ENCODE results near the gene CDK9.

Gene CDK9

GRCh38 chr9:127806871-127807270, 21.0 kb downstream of the CDK9 start:
- DNase-seq, result no peak

DNA sequence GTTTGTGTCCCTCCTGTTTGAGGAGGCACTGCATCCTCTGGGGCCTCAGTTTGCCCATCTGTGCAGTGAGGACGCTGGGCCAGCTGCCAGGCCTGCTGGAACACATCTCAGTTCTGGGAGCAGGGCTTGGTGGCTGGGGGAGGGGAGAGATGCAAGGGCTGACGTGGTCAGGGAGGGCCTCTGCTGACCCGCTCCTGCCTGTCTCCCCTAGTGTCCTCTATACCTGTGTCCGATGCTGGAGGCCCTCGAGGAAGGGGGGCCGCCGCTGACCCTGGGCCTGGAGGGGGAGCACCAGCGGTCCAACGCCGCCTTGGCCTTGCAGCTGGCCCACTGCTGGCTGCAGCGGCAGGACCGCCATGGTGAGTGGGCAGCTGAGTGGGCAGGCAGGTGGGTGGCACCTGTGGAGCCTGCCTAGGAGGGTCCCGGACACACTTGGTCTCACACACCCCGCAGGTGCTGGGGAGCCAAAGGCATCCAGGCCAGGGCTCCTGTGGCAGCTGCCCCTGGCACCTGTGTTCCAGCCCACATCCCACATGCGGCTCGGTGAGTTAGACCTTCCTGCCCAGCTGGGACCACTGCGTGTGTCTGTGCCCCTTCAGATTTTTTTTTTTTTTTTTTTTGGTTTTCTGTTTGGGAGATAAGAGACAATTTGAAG, 22.6 kb downstream of the CDK9 start:
- DNase-seq, result no peak

DNA sequence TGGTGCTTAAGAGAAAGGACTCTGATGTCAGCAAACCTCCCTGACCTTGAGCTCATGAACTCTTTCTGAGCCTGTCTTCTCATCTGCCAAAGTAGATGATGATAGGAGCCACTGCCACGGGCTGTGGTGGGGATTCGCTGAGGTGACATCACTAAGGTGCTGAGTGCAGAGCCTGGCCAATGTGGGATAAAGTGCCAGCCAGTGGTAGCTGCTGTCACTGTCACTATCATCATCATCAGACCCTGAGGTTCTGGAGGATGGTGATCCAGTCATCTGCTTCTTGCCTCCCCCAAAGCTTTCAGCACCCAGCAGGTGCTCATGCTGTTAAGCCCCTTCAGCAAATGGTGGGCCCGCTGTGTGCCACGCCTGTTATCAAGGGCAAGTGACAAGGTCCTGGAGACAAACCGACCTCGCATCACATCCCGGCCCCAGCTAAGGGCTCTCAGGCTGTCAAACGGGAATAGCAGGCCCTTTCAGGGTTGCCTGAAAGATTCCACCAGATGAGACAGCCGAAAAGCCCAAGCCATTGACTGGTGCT, 23.2 kb downstream of the CDK9 start:
- no peak for DNase-seq

DNA sequence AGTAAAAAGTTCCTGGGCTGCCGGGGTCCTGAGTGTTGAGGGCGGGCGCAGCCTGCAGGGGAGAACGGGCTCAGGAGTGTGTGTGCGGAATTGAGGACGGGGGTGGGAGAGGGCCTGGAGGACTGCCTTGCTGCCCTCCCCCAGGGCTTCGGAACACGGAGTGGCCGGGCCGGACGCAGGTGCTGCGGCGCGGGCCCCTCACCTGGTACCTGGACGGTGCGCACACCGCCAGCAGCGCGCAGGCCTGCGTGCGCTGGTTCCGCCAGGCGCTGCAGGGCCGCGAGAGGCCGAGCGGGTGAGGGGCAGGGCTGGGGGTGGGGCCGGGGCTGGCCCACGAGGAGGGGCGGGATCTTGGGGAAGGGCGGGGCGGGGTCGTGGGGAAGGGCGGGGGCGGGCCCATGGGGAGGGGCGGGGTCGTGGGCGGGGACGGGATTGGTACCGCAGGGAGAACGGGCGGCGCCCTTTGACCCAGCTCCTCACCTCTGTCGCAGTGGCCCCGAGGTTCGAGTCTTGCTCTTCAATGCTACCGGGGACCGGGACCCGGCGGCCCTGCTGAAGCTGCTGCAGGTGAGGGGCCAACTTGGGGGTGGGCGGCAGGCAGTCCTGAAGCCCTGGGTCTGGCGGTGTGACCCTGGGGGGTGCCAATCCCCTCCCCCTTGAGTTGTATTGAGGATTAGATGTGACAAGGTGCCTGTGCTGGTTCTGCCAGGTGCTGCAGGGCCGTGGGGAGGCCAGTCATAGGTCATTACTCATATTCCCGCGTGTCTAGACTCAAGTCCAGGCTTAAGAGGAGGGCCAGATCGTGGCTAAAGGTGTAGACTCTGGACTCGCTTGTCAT, 23.9 kb downstream of the CDK9 start:
- no peak for DNase-seq

DNA sequence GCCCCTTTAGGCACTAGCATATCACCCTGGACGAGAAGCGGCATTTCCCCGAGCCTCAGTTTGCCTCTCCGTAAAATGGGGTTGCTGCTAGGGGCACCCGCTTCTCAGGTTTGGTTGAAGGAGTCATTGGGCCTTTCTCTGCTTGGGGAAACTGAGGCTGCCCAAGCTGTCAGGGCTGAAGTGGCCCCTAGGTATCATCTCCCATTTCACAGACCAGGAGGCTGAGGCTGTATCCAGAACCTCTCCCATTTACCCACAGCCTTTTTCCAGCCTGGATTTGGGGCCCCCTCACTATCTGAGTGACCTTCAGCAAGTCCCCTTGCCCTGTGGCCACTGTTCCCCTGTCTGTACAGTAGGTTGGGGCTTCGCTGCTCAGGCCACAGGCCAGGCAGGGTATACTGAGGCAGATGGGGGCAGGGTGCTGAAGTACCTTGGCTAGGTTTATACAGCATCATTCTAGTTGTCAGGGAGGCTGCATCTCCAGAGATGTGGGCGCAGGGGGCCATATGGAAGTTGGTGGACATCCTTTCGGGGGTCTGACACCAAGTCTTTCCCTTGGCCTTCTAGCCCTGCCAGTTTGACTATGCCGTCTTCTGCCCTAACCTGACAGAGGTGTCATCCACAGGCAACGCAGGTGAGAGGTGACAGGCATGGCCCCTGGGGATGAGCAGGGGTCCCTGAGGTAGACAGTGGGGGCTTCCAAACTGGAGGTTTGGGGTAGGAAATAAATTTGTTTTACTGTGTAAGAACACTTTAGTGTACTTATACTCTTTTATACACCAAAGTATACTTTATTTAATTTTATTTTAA, 24.7 kb downstream of the CDK9 start:
- DNase-seq, result no peak

DNA sequence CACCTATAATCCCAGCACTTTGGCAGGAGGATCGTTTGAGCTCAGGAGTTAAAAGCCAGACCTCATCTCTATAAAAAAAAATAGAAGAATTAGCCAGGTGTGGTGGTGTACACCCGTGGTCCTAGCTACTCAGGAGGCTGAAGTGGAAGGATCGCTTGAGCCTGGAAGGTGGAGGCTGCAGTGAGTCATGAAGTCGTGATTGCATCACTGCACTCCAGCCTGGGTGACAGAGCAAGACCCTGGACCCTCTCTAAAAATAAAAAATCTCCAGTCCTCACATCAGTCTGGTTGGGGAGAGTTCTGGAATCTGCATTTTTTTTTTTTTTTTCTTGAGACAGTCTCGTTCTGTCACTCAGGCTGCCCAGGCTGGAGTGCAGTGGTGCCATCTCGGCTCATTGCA, 26.2 kb downstream of the CDK9 start:
- no peak for DNase-seq

- DNase-seq, result no peak
These were observed 27.3 kb downstream of the CDK9 start for GRCh38 chr9:127812936-127813675.

DNA sequence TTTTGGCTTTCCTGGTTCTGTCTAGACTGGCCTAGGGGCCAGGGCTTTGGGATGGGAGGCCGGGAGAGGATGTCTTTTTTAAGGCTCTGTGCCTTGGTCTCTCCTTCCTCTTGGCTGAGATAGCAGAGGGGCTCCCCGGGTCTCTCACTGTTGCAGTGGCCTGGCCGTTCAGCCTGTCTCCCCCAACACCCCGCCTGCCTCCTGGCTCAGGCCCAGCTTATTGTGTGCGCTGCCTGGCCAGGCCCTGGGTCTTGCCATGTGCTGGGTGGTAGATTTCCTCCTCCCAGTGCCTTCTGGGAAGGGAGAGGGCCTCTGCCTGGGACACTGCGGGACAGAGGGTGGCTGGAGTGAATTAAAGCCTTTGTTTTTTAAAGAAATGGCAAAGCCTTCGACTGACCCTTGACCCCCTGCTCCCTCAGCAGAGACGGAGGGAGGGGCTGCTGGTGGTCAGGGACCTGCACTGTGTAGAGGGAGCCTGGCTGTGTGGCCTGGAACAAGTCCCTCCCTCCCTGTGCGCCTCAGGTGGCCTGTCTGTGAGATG, 27.9 kb downstream of the CDK9 start:
- DNase-seq, result no peak

- DNase-seq, result no peak
These were observed 29.0 kb downstream of the CDK9 start for GRCh38 chr9:127814619-127815511.

DNA sequence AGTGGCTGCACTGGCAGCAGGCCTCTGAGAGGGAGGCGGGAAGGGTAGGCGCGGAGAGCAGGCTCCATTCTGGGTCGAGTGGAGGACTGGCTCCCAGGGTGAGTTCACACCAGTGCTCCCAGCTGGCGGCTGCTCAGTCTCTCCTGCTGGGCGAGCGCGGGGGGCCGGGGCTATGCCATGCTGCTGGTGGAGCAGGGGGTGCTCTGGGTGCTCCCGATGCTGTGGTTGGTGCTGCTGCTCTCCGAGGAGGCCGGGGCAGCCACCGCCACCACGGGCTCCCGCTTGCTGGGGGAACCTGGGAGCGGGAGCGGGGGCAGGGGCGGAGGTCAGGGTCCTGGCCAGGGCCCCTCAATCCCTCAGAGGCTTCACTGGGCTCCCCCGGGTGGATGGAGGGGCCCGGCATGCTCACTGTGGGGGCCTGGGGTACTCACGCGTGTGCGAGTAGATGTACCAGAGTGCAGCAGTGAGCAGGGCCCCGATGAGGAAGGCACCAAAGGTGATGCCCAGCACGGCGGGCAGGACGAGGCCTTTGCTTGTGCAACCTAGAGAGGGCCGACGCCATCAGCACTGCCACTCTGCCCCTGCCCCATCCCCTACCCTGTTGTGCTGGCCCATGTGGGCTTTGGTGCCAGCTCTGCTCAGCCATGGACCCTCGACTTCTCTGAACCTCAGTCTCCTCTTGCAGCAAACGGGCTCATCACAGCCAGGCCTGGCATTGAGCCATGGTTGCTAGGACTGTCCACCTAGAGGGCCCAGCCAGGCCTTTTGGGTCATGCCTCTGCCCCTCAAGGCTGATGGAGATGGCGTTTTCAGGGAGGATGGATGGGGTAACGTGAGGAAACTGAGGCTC, 29.9 kb downstream of the CDK9 start:
- DNase-seq, result no peak

- DNase-seq, result no peak
These were observed 30.5 kb downstream of the CDK9 start for GRCh38 chr9:127816362-127816725.

GRCh38 chr9:127816728-127817127, 30.9 kb downstream of the CDK9 start:
- DNase-seq, result no peak

- DNase-seq, result no peak
These were observed 32.1 kb downstream of the CDK9 start for GRCh38 chr9:127817881-127818434.

DNA sequence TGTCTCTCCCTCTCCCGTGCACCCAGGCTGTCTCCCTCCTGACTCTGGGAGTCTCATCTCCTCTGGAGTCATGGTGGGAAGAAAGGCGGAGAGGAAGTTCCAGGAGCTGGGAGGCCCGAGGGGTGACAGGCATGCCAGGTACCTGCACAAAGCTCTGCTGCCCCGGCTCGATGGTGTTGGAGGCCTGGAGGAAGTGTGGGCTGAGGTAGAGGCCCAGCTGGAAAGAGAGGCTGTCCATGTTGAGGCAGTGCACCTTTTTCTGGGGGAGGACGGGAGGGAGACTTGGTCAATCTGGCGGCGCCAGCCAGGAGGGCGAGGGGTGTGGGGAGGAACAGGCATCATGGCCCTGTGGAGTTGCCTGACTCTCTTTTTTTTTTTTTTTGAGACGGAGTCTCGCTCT, 32.7 kb downstream of the CDK9 start:
- DNase-seq, result no peak

DNA sequence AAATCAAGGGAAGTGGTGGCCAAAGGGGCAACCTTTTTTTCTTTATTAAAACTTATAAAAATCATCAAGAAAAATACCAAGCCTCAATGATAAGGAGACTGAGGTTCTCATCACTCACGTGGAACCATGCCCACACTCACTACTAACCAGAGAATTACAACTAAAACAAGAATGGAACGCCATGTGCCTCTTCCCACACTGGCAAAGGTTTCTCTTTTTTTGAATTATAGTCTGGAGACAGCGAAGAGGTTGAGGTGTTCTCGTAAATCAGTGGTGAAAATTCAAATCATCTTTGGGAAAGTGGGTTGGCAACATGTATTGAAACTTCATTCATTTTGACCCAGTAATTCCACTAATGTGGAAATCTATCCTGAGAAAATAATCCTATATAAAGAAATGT, 36.3 kb downstream of the CDK9 start:
- no peak for DNase-seq

DNA sequence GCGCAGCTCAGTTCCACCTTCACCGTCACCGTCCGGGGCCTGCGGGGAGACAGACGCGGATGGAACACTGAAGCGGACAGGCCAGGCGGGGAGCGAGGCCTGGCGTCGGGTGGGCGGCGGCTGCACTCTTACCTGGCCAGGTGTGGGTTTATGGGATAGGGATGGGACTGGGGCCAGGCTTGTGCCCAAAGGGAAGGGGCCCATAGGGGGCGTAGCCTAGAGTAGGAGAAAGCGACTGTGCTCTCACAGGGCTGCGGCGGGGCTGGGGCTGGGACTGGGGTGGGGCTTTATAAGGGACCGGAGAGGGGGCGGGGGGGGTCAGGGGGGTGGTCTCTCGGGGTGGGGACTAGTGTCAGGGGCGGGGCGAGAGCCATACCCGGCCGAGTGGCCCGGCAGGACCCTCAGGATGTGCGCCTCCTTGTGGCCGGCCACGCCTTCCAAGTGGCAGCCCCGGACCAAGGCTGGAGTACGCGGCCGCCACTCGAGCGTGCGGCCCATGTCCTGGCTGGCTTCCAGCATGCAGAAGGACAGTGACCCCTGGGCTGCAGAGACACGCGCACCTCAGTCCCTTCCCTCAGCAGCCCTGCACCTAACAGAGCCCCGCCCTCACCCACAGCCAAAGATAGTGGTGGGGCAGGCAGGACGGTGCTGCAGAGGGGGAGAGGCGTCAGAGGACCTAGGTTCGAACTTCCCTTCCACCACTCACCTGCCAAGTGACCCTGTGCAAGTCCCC, 39.7 kb downstream of the CDK9 start:
- no peak for DNase-seq

DNA sequence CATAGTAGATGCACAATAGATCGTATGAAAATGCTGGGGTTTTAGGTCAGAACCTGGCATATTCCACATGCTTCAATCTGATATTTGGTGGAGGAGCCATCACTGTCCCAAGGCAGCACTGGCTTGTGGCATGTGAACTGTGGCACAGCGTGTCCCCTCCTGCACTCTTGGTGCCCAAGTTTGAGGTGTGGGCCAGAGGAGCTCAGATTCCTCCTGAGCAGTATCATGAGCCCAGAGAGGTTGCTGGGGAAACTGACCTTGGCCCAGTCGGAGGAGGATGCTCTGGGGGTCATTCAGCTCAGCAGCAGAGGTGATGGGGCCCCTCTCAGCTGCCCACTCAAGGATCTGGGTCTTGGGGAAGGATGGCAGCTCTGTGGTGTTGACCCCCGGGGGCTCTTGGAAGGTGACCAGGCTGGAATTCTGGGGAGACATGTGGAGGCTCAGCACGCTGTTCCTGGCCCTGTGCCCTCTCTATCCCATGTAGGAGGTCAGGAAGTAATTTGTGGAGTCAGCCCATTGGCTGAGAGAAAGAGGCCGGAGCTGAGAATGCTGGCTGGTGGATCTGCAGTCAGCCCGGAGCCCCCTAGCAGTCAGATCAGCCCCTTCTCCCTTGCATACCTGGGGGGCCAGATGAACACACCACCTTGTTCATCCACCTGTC, 40.5 kb downstream of the CDK9 start:
- no peak for DNase-seq

DNA sequence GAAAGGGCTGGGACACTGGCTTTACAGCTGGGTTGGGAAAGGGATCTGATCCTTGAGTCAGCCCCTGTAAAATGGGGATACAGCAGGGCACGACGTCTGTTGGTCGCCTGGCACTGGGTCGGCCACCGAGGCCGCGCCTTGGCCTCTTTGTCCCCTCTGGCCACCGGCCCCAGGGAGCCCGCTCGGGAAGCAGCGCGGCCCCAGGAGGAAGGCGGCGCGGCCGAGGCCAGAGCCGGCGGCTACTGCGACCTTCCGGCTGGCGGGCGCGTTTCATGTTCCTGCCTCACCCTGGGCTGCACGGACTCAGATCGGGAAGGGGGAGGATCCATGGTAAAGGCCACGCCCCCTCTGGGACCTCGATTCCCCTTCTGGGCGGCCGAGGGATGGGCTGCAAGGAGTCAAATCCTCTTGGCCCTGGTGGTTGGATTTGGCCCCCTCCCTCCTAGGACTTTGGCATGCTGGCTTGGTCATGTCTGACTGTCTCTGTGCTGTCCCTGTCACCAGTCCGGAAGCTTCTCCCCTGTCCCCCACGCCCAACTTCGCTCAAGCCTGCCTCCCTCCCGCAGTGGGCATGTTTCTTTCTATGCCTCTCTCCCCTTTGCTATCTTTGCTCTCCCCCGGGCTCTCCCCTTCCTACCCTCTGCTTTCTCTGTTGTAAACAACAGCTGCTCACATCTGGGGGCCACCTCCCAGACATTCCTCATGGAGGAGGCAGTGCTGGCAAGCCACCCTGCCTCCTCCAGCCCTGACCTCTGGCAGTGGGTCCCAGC, 42.6 kb downstream of the CDK9 start:
- DNase-seq, result no peak

All from cortex of kidney (tissue), 1 donor.